K562 (cell line): ENCODE results near the gene ZSWIM8. TPM values are rescaled to one million over a fixed set of nuclear protein-coding genes. Genes with fewer than 3 reads are reported as not detected.

Experiments used
- ATAC-seq: fragments of 200-7000 bp; cut with Tn5 transposase; 3 replicates; pipeline ENCODE4 v1.9.1; 2020; ENCODE audit warnings: moderate library complexity
- BruUV-seq: library from RNA; stranded (reverse); fragments of 400-500 nt; replicated peaks from 2 replicates; lab custom pipeline; 2021; lab: Mats Ljungman, UMichigan
- CTCF ChIA-PET: fragments of 300-600 bp; formaldehyde crosslinking; extraction: SDS; loops from one replicate; lab custom pipeline; 2021; ENCODE audit warnings: low intra/inter-chr PET ratio; lab: Yijun Ruan, JAX
- POLR2A ChIA-PET: fragments of 300-600, 350-650 bp; sonication (Branson Sonifier 250); formaldehyde crosslinking; extraction: SDS; loops from one replicate; lab custom pipeline; 2021; ENCODE audit warnings: antibody characterized with exemption, inconsistent platforms; lab: Yijun Ruan, JAX
- DNase-seq, 4 experiments: peaks; one replicate each; pipeline versions ENCODE4 v3.0.0 to v3.0.0-alpha.2; 2011 to 2018; ENCODE audit warnings: low spot score in 3 of 4, mixed read lengths in 3 of 4; ENCODE audit errors: extremely low read depth in 1 of 4
- FAIRE-seq: peaks from 2 replicates; lab custom pipeline; 2011; peaks lifted over from hg19 to GRCh38; lab: Jason Lieb, UNC
- H2AFZ ChIP-seq: 2 replicates; pipeline ENCODE4 v1.6.0; 2011; ENCODE audit warnings: low read depth, low read length, control low read depth, inconsistent platforms
- H3K27ac ChIP-seq: fragments of 200-600 bp; 3 replicates; pipeline ENCODE4 v1.8.0; 2011; ENCODE audit warnings: low read depth, mild to moderate bottlenecking, control low read depth, inconsistent platforms, low read length, moderate library complexity, mixed read lengths; ENCODE audit errors: extremely low read depth
- H3K27me3 ChIP-seq, 2 experiments: fragments of 300-600 bp in 1 of 2; 2 replicates in 1 of 2; 3 replicates in 1 of 2; pipeline versions ENCODE4 v1.6.0 to v1.8.0; 2011; ENCODE audit warnings: inconsistent platforms in 2 of 2, low read length in 2 of 2, mild to moderate bottlenecking in 1 of 2, mixed read lengths in 1 of 2, moderate library complexity in 1 of 2; ENCODE audit not compliant: control insufficient read depth in 2 of 2, insufficient read depth in 2 of 2
- H3K36me3 ChIP-seq: fragments of 300-600 bp; 3 replicates; pipeline ENCODE4 v1.8.0; 2011; ENCODE audit warnings: mild to moderate bottlenecking, low read length, inconsistent platforms; ENCODE audit not compliant: control insufficient read depth, insufficient read depth
- H3K4me1 ChIP-seq, 2 experiments: fragments of 200-600 bp in 1 of 2; replicated peaks in 1 of 2; 2 replicates in 1 of 2; 3 replicates in 1 of 2; pipeline versions ENCODE4 v1.5.1 to v1.8.0; 2011; ENCODE audit warnings: inconsistent platforms in 2 of 2, low read length in 2 of 2, mild to moderate bottlenecking in 1 of 2, mixed read lengths in 1 of 2, moderate library complexity in 1 of 2; ENCODE audit not compliant: control insufficient read depth in 2 of 2, insufficient read depth in 2 of 2
- H3K4me2 ChIP-seq: 2 replicates; pipeline ENCODE4 v1.6.1; 2011; ENCODE audit warnings: low read length, control low read depth, inconsistent platforms, mixed read lengths; ENCODE audit not compliant: insufficient read depth
- H3K4me3 ChIP-seq: fragments of 200-600 bp; sonication (generic), shearing (Covaris generic); 2 replicates; pipeline ENCODE4 v1.5.1; 2016; ENCODE audit warnings: control low read depth, inconsistent platforms
- H3K79me2 ChIP-seq: fragments of 200-600 bp; 3 replicates; pipeline ENCODE4 v1.8.0; 2011; ENCODE audit warnings: low read length, inconsistent platforms; ENCODE audit not compliant: control insufficient read depth, insufficient read depth
- H3K9ac ChIP-seq, 2 experiments: 2 replicates each; pipeline versions ENCODE4 v1.6.0 to v1.6.1; 2011; ENCODE audit warnings: low read depth in 2 of 2, low read length in 2 of 2, control low read depth in 1 of 2, inconsistent platforms in 1 of 2, mild to moderate bottlenecking in 1 of 2, mixed read lengths in 1 of 2; ENCODE audit not compliant: insufficient read depth in 1 of 2
- H3K9me1 ChIP-seq: one replicate; pipeline ENCODE4 v1.6.0; 2011; ENCODE audit warnings: inconsistent platforms, mild to moderate bottlenecking, low read length, moderate library complexity; ENCODE audit not compliant: control insufficient read depth, insufficient read depth
- H3K9me3 ChIP-seq: replicated peaks from 2 replicates; pipeline ENCODE4 v1.5.1; 2011; ENCODE audit warnings: low read depth, low read length, inconsistent platforms; ENCODE audit not compliant: control insufficient read depth, insufficient read depth
- H4K20me1 ChIP-seq: replicated peaks from 2 replicates; pipeline ENCODE4 v1.6.1; 2011; ENCODE audit warnings: low read length, inconsistent platforms, mixed read lengths; ENCODE audit not compliant: control insufficient read depth, insufficient read depth
- CBFA2T3 ChIP-seq: fragments of 450-650 bp; IDR thresholded peaks from 2 replicates; pipeline ENCODE4 v1.6.1; 2017
- CEBPG ChIP-seq, 3 experiments: fragments of 200-800 bp in 1 of 3; sonication (Bioruptor generic) in 1 of 3; sonication (generic) in 1 of 3; formaldehyde crosslinking in 1 of 3; IDR thresholded peaks in 2 of 3; conservative IDR thresholded peaks in 1 of 3; 2 replicates each; pipeline versions ENCODE4 v1.6.1 to v1.8.0; 2016 to 2022; ENCODE audit warnings: missing compliant biosample characterization in 2 of 3, missing genetic modification characterization in 2 of 3, mild to moderate bottlenecking in 1 of 3, missing genetic modification reagents in 1 of 3
- EZH2 ChIP-seq: IDR thresholded peaks from 2 replicates; pipeline ENCODE4 v1.6.1; 2012; ENCODE audit warnings: low read depth, mild to moderate bottlenecking, inconsistent platforms, low read length, borderline replicate concordance
- MYNN ChIP-seq, 2 experiments: sonication (generic); formaldehyde crosslinking in 1 of 2; IDR thresholded peaks; 2 replicates each; pipeline versions ENCODE4 v1.5.0 to v1.6.1; 2016 to 2020; ENCODE audit warnings: antibody characterized with exemption in 1 of 2, missing genetic modification reagents in 1 of 2
- SREBF2 ChIP-seq: sonication (generic); formaldehyde crosslinking; IDR thresholded peaks from 2 replicates; pipeline ENCODE4 v1.4.0; 2020; ENCODE audit warnings: mild to moderate bottlenecking, missing genetic modification reagents
- ZBTB7A ChIP-seq: IDR thresholded peaks from 2 replicates; pipeline ENCODE4 v1.6.1; 2011; ENCODE audit warnings: low read depth, mild to moderate bottlenecking, low read length, moderate library complexity, borderline replicate concordance; ENCODE audit not compliant: control insufficient read depth
- ZNF707 ChIP-seq: fragments of 250-450 bp; sonication (Bioruptor Pico); conservative IDR thresholded peaks from 2 replicates; pipeline ENCODE4 v1.8.0; 2022; ENCODE audit warnings: inconsistent platforms, mild to moderate bottlenecking, moderate library complexity
- ZNF764 ChIP-seq: fragments of 250-450 bp; sonication (Bioruptor Pico); IDR thresholded peaks from 2 replicates; pipeline ENCODE4 v1.4.0; 2020; ENCODE audit warnings: low read depth, mild to moderate bottlenecking, moderate library complexity
- WGBS: fragments of 100-300 bp; shearing (Covaris generic); methylation state at CpG from one replicate; pipeline ENCODE4 v1.1.6; 2016; ENCODE audit warnings: low coverage, mixed read lengths; ENCODE audit not compliant: insufficient coverage; ENCODE audit errors: missing lambda C conversion rate; 5-methylcytosine and 5-hydroxymethylcytosine counted together
- in situ Hi-C: fragments of 300-500 bp; cut with MboI; formaldehyde crosslinking; loops from 4 replicates; pipeline ENCODE4 v1.15.0; 2018; ENCODE audit warnings: inconsistent platforms, mixed read lengths
- intact Hi-C: fragments of 100-400 bp; cut with micrococcal nuclease; formaldehyde crosslinking; loops from 2 replicates; pipeline ENCODE4 v1.14.2; 2022
- polyA plus RNA-seq, 8 experiments: library from polyadenylated mRNA; depleted of rRNA in 4 of 8; stranded (reverse) in 5 of 8; unstranded in 3 of 8; fragments of >200 nt; fragmentation: Nextera tagmentation in 2 of 8; fragmentation: Illumina TruSeq in 1 of 8; extraction: Ambion mirVana in 2 of 8; extraction: Trizol in 1 of 8; gene quantifications; 2 replicates each; pipeline versions ENCODE4 v1.2.1 to v1.2.3, GENCODE V29; 2011 to 2014; ENCODE audit warnings: inconsistent platforms in 1 of 8, missing spikeins in 1 of 8
- total RNA-seq, 7 experiments: library from RNA; depleted of rRNA in 6 of 7; stranded (reverse); fragments of >200 nt in 6 of 7; fragmentation: Illumina TruSeq in 2 of 7; extraction: Trizol in 2 of 7; gene quantifications; 2 replicates each; pipeline versions ENCODE4 v1.2.1 to v1.2.3, GENCODE V29; 2011 to 2021; ENCODE audit warnings: low replicate concordance in 1 of 7
- TF ChIP-seq, protein P1 (sequence below), 3 experiments: IDR thresholded peaks in 2 of 3; conservative IDR thresholded peaks in 1 of 3; 2 replicates each; pipeline ENCODE4 v1.5.1; 2011 to 2012; ENCODE audit warnings: low read length in 3 of 3, mild to moderate bottlenecking in 3 of 3, control low read depth in 2 of 3, improper control_type of control experiment in 1 of 3, inconsistent platforms in 1 of 3, low read depth in 1 of 3, mixed read lengths in 1 of 3, moderate library complexity in 1 of 3; ENCODE audit not compliant: insufficient read depth in 2 of 3
- TF ChIP-seq, protein P2 (sequence below): sonication (generic); formaldehyde crosslinking; IDR thresholded peaks from 2 replicates; pipeline ENCODE4 v1.9.0; 2022; ENCODE audit warnings: mild to moderate bottlenecking, missing genetic modification reagents
- TF ChIP-seq, protein P3 (sequence below): fragments of 450-650 bp; IDR thresholded peaks from 2 replicates; pipeline ENCODE4 v1.6.1; 2016

ZSWIM8 gene
- total and polyA plus RNA-seq, 9 of the 15 experiments (the other 6 are each of a cell fraction or from before 2014, with no cell fraction given), result 5.6 to 47.8 (median 26.7) TPM

DNA sequence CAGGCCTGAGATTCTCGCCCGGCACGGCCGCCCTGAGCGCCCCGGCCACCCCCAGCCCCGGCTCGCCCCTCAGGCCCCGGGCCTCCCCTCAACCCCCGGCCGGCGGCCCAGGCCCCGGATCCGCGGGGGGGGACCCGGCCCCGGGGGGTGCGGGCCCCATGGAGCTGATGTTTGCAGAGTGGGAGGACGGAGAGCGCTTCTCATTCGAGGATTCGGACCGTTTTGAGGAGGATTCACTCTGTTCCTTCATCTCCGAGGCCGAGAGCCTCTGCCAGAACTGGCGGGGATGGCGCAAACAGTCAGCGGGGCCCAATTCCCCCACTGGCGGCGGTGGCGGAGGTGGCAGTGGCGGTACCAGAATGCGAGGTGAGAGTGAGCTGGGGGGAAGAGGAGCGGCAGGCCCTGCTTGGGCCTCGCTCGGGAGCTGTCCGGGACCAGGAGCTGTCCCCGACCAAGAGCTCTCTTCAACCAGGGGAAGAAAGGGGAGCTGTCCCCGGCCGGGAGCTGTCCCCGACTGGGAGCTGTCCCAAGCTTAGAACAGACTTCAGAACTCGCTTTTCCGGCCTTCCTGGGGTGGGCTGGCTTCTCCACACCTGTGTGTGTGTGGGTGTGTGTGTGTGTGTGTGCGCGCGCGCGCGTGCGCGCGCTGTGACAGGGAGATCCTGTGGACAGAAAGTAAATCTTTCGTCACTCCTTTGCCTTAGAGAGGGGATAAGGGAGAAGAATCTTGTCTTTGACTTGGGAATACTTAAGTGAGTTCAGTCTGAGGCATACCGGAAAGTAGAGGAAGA lies 510 bp downstream of the ZSWIM8 start (continued):
- no peak for TF ChIP-seq MYNN (IDR thresholded peaks at IDR 0.05)
- no peak for TF ChIP-seq MYNN (CRISPR knock-in tag; IDR thresholded peaks at IDR 0.05)
- TF ChIP-seq SREBF2 (CRISPR knock-in tag), result no peak
- no peak for TF ChIP-seq ZNF707 (CRISPR knock-in tag)

DNA sequence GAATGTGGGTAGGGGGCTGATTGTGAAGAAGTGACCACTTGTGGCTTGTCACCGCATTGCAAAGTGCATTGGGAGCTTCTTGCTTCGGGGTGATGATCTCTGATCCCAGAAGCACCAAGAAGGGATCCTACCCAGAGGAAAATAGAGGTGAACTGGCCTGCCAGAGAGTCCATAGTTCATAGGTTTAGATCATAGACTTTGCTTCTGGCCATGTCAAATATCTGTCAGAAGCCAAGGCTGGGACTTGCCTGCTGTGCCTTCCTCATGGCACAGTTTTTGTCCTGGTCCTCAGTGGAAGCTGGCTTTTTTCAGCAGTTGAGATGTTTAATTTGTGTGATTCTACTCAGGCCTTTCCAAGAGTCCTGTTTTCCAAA lies 1.1 kb downstream of the ZSWIM8 start:
- ATAC-seq, result no peak
- Histone ChIP-seq H3K4me2 (peak overlapping the region; percentile 84), H3K9me3 (no peaks in the 10 kb centered on the region), H3K27ac (peak overlapping the region; percentile 76; the same call in 2 of the 3 replicates), H3K4me3 (peak overlapping the region; percentile 89), H3K9ac (peak overlapping the region; percentile 71 to 96), H3K79me2 (peaks cover 50% of the 10 kb centered on the region), H3K36me3 (peaks cover 35% of the 10 kb centered on the region; the same call in 2 of the 3 replicates), H3K4me1 (peaks cover 9 to 27% of the 10 kb centered on the region in 2 experiments; a peak in 4 of 5 replicates), H2AFZ (0 out of 2 replicates have a peak overlapping the region, but pooled peaks have one; percentile 94), H3K9me1 (no peaks in the 10 kb centered on the region), H4K20me1 (no peaks in the 10 kb centered on the region; the same call in 1 of the 2 replicates), H3K27me3 (no peaks in the 10 kb centered on the region)
- intact Hi-C loops, result loop anchor here (2.0 to 10.0 kb wide), 2 partner anchors 24 to 318 kb away; partner anchors contain the start of gene NDST2
- POLR2A ChIA-PET, result interaction anchor here (0.7 to 6.7 kb wide), 9 partner anchors 9 to 56 kb away, joined by 3 to 61 read pairs (median 4); a partner anchor contains a TSS
- CTCF ChIA-PET, result no interaction called here
- TF ChIP-seq CEBPG (CRISPR knock-in tag; IDR thresholded peaks at IDR 0.05), result peak; percentile 33; the same call in 1 of the 2 replicates
- no peak for TF ChIP-seq CEBPG (tag; conservative IDR thresholded peaks at IDR 0.05 in 1 of 2, IDR thresholded peaks at IDR 0.05 in 1 of 2)
- TF ChIP-seq, protein P1, sequence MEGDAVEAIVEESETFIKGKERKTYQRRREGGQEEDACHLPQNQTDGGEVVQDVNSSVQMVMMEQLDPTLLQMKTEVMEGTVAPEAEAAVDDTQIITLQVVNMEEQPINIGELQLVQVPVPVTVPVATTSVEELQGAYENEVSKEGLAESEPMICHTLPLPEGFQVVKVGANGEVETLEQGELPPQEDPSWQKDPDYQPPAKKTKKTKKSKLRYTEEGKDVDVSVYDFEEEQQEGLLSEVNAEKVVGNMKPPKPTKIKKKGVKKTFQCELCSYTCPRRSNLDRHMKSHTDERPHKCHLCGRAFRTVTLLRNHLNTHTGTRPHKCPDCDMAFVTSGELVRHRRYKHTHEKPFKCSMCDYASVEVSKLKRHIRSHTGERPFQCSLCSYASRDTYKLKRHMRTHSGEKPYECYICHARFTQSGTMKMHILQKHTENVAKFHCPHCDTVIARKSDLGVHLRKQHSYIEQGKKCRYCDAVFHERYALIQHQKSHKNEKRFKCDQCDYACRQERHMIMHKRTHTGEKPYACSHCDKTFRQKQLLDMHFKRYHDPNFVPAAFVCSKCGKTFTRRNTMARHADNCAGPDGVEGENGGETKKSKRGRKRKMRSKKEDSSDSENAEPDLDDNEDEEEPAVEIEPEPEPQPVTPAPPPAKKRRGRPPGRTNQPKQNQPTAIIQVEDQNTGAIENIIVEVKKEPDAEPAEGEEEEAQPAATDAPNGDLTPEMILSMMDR (IDR thresholded peaks at IDR 0.05 in 2 of 3, conservative IDR thresholded peaks at IDR 0.05 in 1 of 3; ENCODE audit: insufficient read depth in 2 of 3, low read depth in 1 of 3, low read length in 3 of 3), result 0 out of 6 replicates have a peak, but pooled peaks of 2 of the 3 experiments have one; percentile 14 to 38
- TF ChIP-seq, protein P2, sequence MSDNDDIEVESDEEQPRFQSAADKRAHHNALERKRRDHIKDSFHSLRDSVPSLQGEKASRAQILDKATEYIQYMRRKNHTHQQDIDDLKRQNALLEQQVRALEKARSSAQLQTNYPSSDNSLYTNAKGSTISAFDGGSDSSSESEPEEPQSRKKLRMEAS, result 0 out of 2 replicates have a peak, but pooled peaks have one; percentile 8
- TF ChIP-seq ZNF764 (CRISPR knock-in tag), result no peak
- TF ChIP-seq EZH2, result no peak
- no peak for TF ChIP-seq CBFA2T3
- TF ChIP-seq ZBTB7A, result peak; percentile 70; the same call in 1 of the 2 replicates
- TF ChIP-seq, protein P3, sequence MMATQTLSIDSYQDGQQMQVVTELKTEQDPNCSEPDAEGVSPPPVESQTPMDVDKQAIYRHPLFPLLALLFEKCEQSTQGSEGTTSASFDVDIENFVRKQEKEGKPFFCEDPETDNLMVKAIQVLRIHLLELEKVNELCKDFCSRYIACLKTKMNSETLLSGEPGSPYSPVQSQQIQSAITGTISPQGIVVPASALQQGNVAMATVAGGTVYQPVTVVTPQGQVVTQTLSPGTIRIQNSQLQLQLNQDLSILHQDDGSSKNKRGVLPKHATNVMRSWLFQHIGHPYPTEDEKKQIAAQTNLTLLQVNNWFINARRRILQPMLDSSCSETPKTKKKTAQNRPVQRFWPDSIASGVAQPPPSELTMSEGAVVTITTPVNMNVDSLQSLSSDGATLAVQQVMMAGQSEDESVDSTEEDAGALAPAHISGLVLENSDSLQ, result 0 out of 2 replicates have a peak, but pooled peaks have one; percentile 2
- peak in 1 of 4 experiments; percentile 48 for DNase-seq
- WGBS, result 9% methylated on average over 2 of the region's 2 CpGs
- no TSS peak for BruUV-seq
- in situ Hi-C loops, result no loop called here
- FAIRE-seq, result no peak
